Coronary artery (tissue), 2 donors: ENCODE results near the gene TRPM6.

Experiments
- DNase-seq: peaks from one replicate; pipeline ENCODE4 v3.0.0-alpha.2; 2017; ENCODE audit warnings: low spot score
- H3K27ac ChIP-seq, 2 donors: fragments of 200-600 bp; sonication (generic); one replicate each; pipeline ENCODE4 v1.5.1; 2016 to 2019
- H3K4me3 ChIP-seq: fragments of 200-600 bp; sonication (generic); 2 replicates; pipeline ENCODE4 v1.5.1; 2016; ENCODE audit warnings: mild to moderate bottlenecking, moderate library complexity
- TF ChIP-seq, protein P1 (sequence below): fragments of 200-600 bp; sonication (generic); IDR thresholded peaks from one replicate; pipeline ENCODE4 v1.5.1; 2019; ENCODE audit warnings: antibody characterized with exemption

TRPM6 gene

DNA sequence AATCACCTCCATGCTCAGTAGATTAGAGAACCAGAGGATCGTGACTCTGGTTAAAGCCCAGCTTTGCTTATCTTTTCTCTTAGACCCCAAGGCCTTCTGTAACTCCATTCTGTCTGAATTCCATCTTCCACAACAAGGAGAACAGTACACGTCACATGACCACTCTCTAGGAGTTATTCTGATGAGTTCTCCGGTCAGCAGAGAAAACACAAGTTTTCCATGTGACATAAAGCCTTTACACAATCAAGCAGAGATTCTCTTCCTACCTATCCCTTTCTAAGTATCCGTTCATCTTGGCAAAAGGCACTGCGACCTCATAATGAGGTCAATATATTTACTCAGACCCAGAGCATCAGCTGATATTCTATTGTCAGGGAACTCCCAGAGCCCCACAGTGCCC is 112.3 kb downstream of the TRPM6 start:
- no peak overlapping the region for H3K27ac ChIP-seq
- TF ChIP-seq, protein P1, sequence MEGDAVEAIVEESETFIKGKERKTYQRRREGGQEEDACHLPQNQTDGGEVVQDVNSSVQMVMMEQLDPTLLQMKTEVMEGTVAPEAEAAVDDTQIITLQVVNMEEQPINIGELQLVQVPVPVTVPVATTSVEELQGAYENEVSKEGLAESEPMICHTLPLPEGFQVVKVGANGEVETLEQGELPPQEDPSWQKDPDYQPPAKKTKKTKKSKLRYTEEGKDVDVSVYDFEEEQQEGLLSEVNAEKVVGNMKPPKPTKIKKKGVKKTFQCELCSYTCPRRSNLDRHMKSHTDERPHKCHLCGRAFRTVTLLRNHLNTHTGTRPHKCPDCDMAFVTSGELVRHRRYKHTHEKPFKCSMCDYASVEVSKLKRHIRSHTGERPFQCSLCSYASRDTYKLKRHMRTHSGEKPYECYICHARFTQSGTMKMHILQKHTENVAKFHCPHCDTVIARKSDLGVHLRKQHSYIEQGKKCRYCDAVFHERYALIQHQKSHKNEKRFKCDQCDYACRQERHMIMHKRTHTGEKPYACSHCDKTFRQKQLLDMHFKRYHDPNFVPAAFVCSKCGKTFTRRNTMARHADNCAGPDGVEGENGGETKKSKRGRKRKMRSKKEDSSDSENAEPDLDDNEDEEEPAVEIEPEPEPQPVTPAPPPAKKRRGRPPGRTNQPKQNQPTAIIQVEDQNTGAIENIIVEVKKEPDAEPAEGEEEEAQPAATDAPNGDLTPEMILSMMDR: no peak
- DNase-seq: no peak
- H3K4me3 ChIP-seq: no peak overlapping the region

DNA sequence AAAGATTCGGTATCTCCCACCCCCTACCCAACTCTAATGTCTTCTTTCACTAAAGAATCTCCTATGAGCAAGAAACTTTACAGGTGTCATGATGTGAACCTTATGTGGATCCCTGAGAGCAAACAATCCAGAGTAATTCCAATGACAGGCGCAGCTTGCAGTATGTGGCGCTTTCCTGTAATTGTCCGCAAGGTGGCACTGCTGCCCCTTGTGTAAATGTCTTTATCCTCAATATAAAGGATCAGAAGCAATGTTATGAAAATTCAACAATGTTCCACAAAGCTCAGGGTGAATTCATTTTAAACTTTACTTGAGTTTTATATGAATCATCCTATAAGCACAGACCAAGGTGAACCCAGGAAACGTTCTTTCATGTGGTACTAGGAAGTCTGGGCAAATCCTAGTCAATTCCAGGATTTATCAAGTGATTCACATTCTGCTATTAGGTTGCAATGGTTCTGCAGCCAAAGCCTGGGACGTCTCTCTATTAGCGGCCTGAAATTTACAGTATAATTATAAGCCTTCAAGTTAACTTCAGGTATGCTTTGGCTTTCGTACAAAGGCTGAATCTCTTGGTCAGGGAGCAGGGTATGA is 113.7 kb downstream of the TRPM6 start:
- no peak for DNase-seq
- no peak overlapping the region for H3K27ac ChIP-seq
- TF ChIP-seq, protein P1: peak; percentile 82

GRCh38 chr9:74772121-74772520 is 115.6 kb downstream of the TRPM6 start:
- DNase-seq: no peak
- TF ChIP-seq, protein P1: no peak
- Histone ChIP-seq H3K4me3 (no peak overlapping the region), H3K27ac (no peak overlapping the region)

More for the DNA sequence above, 113.7 kb downstream of the TRPM6 start:
- H3K4me3 ChIP-seq: no peak overlapping the region

- no peak overlapping the region for H3K4me3 ChIP-seq
- H3K27ac ChIP-seq: no peak overlapping the region
- TF ChIP-seq, protein P1: no peak
- no peak for DNase-seq
Observed at GRCh38 chr9:74771672-74772071, 116.0 kb downstream of the TRPM6 start.

DNA sequence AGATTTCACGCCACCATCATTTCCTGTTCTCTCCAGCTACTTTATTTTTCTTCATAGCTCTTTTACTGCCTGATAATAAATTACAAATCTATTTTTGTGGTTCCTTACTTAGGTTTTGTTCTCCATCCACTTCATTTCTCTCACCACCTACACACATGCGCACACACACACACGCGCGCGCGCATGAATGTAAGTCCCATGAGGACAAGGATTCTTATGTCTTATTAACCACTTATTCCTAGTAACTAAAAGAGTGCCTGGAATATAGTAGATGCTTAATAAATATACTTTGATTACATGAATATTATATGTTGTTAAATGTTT is 116.5 kb downstream of the TRPM6 start:
- Histone ChIP-seq H3K4me3 (no peak overlapping the region), H3K27ac (no peak overlapping the region)
- DNase-seq: no peak
- TF ChIP-seq, protein P1: no peak

- DNase-seq: no peak
Observed at GRCh38 chr9:74770508-74771261, 117.0 kb downstream of the TRPM6 start.

More at GRCh38 chr9:74770508-74771261, 117.0 kb downstream of the TRPM6 start:
- Histone ChIP-seq H3K4me3 (no peak overlapping the region), H3K27ac (no peak overlapping the region)
- TF ChIP-seq, protein P1: no peak
